Activated T-cell treated with anti-CD3 and anti-CD28 coated beads, Interleukin-2, amount 50 U/mL, for 48 hours (primary cell): ENCODE data around the gene SYNRG.
"Not testable (repeated sequence)": the region's sequence is repeated elsewhere in the genome, so short reads cannot be mapped to it uniquely, and the experiment has no call there.

Source experiments
- DNase-seq, 2 experiments: peaks; one replicate each; pipeline ENCODE4 v3.0.0-alpha.2; 2020

Gene SYNRG

DNA sequence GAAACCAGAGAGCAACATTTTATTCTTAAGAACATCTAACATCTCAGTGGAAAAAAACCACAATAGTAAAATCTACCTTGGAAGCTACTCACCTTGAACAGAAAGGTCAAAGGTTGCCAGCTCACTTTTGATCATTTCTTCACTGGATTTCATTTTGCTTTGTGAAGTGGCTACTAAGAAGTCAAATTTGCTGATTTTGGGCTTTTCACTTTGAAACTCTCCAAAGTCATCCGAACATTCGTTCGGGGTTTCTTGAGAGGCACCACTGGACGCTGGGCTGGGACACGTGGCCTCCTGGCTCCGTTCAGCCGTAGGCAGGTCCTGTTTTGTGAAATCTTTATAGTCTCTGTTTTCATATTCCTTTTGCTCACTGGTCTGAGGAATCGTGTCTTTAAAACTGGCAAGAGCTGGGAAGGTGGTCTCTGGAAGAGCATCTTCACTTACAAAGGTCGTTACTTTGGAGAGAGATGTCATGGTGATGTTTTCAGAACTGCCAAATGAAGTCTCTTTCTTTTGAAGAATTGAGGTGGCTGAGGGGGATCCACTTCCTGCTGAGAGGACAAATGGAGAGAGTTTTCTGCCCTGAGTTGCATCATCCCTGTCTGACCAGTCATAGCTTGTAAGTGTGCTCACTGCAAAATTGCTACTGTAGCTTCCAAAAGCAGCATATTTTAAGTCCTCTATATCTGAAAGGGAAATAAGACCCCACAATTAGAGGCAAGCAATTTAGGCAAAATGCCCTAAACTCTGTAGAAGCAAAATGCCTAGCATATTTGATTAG lies 67.1 kb downstream of the SYNRG start:
- no peak for DNase-seq

GRCh38 chr17:37538981-37539659 lies 70.1 kb downstream of the SYNRG start:
- no peak for DNase-seq

DNA sequence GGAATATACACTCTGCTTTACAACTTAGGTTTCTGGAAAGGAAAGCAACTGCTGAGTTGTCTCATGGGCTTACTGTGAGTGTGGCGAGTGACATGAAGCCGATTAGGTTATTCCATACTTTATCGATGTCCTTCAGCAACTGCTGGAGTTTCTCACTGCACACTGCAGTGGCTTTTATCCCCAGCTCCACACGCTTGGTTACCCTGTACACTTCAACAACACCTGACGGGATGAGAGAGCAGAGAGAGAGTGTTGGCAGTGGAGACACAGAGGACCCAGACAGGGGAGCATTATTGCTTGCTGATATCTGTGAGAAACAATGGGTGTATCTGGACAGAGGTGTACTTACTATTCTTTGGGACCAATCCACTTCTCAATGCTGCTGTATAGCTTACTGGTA lies 73.3 kb downstream of the SYNRG start:
- no peak for DNase-seq

- DNase-seq, result no peak
These were observed 76.5 kb downstream of the SYNRG start for GRCh38 chr17:37532756-37533155.

GRCh38 chr17:37530420-37530819 lies 78.8 kb downstream of the SYNRG start:
- no peak for DNase-seq

DNA sequence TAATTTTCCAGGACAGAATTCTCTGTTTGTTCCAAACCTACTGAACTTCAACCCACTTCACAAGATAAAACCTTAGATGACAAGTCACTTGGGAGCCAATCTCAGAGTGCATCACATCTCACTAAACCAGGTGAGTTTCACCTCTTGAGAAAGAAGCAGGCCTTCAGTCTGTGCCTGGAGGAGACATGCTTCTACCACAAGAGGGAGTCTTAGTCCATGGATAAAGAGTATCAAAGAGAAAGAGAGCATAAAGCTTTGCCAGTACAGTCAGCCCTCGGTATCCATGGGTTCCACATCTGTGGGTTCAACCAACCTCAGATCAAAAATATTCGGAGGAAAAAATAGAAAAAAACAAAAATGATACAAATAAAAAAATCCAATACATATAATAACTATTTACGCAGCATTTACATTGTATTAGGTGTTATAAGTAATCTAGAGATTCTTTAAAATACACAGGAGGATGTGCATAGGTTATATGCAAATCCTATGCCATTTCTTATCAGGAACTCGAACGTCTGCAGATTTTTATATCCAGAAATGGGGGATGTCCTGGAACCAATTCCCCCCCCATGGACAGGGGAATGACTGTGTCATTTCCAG lies 81.9 kb downstream of the SYNRG start:
- DNase-seq, result no peak

GRCh38 chr17:37523715-37524219 lies 85.5 kb downstream of the SYNRG start:
- no peak for DNase-seq

- no peak for DNase-seq
These were observed 87.4 kb downstream of the SYNRG start for GRCh38 chr17:37521821-37522220.

GRCh38 chr17:37520174-37520573 lies 89.0 kb downstream of the SYNRG start:
- no peak for DNase-seq

DNA sequence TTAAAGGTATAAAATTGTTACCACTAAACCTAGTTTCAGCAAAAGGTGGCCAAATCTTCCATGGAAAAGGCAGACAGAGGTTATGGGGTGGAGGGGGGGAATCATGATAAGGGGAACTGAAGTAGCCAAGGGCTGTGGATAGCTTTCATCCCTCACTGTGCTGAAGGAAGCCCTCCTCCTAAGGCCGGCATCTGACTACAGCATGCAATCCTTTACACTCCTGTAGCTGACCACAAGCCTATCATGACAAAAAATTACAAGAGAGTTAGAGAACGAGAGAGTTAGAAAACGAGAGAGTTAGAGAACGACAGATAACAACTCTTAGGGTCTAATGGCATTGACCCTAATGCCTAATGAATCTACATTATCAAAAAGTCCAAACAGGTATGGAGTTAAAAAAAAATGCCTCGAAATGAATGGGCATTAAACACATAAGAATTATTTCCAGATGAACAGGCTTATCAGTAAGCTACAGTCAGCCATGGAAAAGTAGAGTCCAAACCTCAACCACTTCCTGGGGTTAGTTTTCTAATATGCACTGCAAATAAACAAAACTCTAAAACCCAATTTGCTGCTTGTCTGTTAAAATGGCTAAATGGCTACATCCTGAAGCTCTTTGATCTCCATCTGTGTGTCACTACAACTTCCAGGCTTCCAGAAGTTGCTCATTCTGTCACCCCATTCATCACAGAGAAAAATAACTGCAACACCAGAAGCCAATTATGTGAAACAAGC lies 89.8 kb downstream of the SYNRG start:
- no peak for DNase-seq

GRCh38 chr17:37518826-37519225 lies 90.4 kb downstream of the SYNRG start:
- DNase-seq, result no peak

- DNase-seq, result no peak
These were observed 91.3 kb downstream of the SYNRG start for GRCh38 chr17:37517881-37518280.

GRCh38 chr17:37516127-37516571 lies 93.1 kb downstream of the SYNRG start:
- no peak for DNase-seq

GRCh38 chr17:37513711-37514110 lies 95.5 kb downstream of the SYNRG start:
- DNase-seq, result no peak

DNA sequence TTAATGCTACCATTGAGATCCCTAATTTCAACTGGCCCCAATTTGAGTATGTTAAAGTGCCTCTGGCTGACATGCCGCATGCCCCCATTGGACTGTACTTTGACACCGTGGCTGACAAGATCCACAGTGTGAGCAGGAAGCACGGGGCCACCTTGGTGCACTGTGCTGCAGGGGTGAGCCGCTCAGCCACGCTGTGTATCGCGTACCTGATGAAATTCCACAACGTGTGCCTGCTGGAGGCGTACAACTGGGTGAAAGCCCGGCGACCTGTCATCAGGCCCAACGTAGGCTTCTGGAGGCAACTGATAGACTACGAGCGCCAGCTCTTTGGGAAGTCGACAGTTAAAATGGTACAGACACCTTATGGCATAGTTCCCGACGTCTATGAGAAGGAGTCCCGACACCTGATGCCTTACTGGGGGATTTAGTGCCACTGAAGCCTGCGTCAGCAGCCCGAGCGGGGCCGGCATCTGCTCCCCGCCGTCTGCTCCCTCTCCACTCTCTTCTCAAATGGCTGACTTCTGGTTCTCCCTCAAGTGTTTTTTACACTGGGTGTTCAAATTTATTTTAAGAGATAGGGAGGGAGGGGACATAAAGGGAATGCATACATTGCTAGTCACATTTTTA lies 96.7 kb downstream of the SYNRG start:
- no peak for DNase-seq

DNA sequence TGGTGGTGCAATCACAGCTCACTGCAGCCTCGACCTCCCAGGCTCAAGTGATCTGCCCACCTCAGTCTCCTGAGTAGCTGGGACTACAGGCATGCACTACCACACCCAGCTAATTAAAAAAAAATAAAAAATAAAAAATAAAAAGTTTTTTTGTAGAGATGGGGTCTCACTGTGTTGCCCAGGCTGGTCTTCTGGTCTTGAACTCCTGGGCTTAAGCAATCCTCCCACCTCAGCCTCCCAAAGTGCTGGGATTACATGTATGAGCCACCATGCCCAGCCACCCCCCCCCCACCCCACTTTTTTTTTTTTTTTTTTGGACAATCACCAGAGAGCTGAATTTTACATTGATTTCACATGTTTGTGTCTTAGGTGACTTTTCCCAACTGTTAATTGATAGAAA lies 97.6 kb downstream of the SYNRG start:
- not testable (repeated sequence) for DNase-seq

DNA sequence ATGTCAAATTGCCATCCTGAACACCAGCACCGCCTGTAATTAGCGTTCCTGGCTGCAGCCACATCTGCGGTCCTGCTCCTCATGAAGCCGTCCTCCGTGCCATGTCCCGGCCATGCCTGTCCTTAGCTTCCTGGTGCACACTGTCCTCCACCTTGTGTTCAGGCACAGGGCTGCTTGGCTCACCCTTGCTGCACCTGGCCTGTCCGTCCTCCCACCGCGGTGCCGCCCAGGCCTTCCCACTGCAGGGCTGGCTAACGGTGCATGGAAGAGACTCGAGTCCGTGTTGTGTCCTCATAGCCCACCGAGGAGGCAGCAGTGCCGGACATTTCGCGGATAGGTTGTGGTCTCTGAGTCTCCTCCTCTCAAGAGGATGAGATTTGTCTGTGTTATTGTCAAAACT lies 99.2 kb downstream of the SYNRG start:
- DNase-seq, result no peak

- no peak for DNase-seq
These were observed 102.1 kb downstream of the SYNRG start for GRCh38 chr17:37507111-37507510.

DNA sequence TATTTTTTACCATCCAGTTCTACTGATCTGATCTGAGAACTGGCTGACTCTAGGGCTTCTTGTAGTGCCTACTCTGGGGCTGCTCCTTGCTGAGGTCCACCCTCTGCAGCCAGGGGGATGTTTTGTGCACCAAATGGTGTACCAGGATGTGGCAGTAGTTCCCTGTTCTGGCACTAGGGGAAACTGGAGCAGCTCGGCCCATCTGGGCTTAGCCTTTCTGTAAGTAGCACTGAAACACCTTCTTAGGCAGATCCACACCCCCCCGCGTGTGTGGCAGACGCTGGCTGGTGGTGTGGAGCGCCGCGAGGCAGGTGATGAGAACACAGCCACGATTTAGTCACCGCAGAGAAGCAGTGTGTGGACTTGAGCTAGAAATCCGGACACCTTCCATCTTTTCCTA lies 102.5 kb downstream of the SYNRG start:
- peak in 1 of 2 experiments; percentile 39 for DNase-seq

- no peak for DNase-seq
These were observed 103.9 kb downstream of the SYNRG start for GRCh38 chr17:37505333-37505732.

GRCh38 chr17:37503148-37503547 lies 106.1 kb downstream of the SYNRG start:
- no peak for DNase-seq
